Stimulated activated CD8-positive, alpha-beta memory T cell treated with anti-CD3 and anti-CD28 coated beads, Interleukin-15, amount 100 ng/mL, for 48 hours (primary cell): ENCODE results near the gene EN1.

Experiments
- DNase-seq, 2 donors: peaks; one replicate each; pipeline ENCODE4 v3.0.0-alpha.2; 2020; ENCODE audit warnings: low read depth in 2 of 2

The EN1 gene

DNA sequence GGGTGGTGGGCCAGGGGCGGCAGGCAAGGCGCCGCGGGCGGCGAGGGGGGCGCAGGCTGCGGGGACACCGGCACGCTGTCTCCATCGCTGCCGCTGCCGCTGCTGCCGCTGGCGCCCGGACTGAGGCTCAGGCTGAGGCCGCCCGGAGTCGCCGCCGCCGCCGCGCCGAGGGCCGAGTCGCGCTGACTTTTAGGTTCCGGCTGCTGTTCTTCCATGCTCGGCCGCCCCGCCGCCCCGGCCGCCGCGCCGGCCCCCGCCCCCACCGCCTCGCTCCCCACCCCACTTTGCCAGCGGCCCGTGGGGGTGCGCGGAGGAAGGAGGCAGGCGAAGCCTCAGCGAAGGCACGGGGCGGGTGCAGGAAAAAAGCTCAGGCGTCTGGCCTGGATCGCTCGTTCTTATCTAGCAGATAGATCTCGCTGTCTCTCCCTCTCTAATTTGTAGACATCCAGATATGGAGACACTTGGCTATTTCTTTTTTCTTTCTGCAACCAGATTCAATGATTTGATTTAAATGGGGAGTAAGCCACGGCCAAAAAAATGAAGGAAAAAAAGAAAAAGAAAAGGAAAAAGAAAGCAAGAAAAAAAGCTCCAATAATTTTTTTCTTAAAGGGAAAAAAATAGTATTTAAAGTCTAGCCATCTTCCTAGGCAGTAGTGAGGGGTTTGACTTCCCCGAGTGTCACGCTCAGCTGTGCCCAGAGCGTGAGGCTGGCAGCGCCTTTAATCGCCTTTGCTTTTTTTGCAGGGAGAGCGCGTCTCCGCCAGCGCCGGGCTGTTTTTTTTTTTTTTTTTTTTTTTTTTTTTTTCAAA is at the start of gene EN1:
Gene EN1 (minus strand): TSS at position 696 of the 809 bp plus-strand sequence. CDS start 481 bp downstream, at position 215.
- no peak for DNase-seq

DNA sequence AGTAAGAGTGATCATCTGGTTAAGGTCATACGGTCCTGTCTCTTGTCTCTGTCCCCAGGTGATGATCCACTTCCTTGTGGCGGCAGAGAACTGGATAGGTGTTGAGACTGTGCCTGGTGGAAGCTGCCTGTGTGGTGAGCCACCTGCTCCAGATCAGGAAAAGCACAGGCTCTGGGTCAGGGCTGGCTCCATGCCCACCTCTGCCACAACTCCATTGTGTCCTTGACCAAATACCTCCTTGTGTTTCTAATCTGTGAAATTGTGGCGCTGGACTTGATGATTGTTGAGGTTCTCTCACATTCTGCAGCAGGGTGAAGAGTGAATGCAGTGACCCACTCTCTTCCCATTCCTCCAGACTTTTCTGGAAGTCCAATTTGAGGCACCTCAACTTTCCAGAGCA is 45.7 kb upstream of the EN1 start:
- no peak for DNase-seq

DNA sequence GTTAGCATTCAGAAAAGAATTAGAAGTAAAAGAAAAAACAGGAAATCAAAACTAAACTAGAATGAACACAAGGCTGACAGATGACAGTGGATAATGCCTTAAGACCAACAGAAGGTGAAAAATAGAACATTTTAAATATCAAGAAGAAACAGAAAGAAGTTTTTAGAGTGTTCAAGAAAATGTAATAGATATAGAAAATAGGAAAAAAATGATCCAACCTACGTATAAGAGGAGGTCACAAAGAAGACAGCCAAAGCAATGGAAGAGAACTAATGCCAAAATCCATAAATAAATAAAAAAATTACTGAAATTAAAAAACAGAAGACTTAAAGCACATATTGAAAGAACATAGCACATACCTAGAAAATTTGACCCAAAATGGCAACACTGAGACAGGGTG is 42.5 kb upstream of the EN1 start:
- no peak for DNase-seq

DNA sequence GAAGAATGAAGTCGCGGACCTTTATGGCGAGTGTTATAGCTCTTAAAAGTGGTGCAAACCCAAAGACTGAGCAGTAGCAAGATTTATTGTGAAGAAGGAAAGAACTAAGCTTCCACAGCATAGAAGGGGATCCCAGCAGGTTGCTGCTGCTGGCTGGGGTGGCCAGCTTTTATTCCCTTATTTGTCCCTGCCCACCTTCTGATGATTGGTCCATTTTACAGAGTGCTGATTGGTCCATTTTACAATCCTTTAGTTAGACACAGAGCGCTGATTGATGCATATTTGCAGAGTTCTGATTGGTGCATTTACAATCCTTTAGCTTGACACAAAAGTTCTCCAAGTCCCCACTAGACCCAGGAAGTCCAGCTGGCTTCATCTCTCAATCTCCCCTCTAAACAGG is 36.3 kb upstream of the EN1 start:
- DNase-seq = no peak

DNA sequence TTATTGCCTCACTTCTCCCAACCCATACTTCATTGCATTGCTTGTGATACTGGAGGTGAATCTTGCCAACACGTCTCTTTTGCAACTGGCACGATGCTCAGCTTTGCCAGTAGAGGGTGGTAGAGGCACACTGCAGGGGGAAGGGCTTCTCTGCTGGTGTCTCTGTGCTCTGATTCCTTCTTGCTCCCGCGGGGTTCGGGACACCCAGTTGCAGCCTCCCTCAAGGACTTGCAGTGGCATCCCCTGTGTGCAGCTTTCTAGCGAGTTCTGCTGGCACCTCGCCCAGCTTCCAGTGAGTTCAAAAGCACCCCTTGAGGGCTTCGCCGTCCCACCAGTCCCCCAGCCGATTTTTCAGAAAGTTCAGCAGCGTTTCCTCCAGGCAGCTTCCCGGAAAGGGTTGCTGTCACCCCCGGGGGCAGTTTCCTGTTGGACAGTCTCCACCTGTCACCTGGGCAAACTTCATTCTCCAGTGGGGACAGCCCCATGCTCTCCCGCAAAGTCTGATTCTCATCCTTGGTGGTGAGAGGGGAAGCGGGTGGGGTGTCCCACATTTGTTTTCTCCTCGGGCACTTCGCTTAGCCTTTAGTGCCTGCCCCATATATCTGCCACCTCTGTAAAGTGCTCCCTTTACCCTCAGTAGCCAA is 35.4 kb upstream of the EN1 start:
- DNase-seq = peak; percentile 41 to 49

DNA sequence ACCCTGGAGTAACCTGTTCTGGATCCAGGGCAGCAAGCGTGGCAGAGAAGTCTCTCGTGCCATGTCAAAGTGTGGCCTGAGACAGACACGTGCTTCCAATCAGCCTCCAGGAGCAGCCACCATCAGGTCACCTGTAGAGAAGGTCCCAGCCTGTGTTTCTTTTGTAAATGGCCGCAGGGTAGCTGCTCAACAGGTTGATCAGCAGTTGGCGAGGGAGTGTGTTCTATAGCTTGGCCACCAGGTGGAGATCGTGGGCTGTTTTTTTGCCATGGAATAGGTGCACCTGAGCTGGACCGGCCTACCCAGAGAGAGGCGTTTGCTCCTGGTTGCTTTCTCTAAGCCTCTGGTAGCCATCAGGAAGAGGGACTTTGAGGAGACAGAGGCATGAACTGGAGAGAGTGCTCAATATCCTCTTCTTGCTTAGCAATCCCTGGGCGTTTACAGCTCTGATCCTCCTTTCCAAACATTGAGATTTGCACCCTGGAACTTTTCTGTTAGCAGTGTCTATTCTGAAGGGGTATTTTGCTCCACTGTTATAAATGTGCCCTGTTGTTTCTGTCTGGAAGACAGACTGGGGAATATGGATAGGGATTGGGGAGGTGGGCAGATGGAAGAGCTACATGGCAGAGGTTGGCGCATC is 34.2 kb upstream of the EN1 start:
- peak; percentile 21 to 32 for DNase-seq

DNA sequence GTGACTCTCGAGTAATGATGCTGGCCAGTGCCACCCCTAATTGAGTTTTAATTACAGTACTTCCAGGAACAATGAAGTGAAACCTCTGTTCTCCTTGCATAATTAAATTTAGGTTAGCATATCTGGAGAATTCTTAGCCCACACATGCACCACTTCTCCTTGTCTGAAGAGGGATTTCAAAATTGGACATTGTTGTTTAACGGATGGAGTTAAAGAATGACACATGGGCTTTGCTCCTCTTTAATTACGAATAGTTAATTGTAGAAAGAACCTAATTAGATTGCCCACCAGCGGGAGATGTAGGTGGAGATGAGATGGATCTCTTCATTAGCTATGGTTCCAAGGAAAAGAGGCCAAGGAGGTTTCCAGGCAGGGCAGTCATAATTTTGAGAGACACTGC is 33.1 kb upstream of the EN1 start:
- no peak for DNase-seq

DNA sequence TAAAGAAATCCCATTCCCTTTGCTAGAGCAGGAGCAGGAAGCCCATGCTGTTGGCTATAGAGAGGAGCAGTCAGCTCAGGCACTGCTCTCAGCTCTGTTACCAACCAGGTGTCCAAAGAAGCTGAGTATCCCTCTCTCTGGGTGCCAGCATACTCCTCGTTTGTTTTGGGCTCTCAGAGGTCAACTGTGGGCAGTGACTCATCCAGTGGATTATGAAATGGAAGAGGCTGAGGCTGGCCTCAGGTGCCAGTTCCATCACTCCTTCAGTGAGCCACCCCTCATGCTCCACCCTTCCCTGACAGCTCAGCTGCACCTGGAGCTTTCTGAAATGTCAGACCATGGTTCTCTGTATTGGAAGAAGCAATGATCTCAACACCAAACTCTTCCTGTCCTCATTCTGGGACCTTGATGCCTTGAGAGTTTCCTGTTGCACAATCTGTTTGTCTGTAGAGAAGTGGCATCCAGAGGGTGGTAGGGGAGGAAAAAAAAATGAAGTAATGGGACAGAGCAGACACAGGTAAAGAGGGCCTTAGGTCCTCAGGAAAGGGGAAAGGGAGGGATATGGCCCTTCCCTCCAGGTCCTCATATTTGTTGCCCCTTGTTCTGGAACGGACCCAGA is 31.2 kb upstream of the EN1 start:
- DNase-seq = no peak

DNA sequence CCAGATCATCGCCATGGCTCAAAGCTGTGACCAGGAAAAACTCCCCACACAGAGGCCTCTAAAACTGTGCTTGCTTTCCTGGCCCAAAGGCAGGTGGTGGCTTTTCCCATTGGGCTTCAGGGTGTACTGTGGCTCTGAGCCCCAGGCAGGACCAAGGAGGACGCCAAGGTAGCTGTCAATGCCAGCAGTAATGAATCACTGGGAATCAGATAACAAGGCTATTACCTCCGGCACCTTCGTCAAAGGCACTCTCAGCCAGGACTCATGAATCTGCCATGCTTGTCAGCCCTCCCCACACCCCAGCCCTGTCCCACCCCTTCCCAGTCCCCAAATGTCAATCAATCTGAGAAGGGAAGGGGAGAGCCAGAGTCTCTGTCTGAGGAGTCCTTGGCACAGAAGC is 27.9 kb upstream of the EN1 start:
- no peak for DNase-seq

DNA sequence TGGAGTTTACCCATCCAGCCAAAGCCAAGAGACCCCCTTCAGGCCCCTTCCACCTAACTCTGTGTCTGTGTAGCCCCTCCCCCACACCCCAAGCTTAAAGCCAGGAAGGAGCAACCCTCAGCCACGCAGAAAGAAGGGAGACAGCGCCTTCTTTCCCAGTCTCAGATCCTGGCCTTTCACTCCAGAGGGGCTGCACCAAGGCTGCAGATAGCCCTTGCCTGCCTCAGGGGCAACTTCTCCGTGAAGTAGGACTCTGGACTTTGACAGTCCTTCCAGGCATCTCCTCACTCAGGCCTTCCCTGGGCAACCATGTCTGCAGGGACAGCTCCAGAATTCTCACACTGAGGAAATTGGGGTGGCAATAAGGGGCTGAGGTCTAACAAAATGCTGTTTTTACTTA is 26.9 kb upstream of the EN1 start:
- no peak for DNase-seq

DNA sequence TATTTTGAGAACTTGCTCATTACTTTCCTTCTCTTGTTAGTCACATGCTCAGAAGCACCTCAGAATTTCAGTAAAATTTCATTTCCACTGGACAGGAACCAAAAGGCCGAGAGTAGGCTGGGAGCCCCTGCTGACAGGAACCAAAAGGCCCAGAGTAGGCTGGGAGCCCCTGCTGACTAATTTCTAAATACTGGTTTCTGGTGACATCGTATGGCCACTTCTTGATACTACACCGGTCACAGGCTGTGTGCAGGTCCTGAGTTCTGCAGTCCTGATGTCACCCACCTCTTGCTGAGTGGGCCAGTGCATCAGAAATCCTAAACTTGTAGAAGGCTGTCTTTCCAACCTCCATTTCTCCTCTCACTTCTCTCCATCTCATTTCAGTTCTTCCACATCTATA is 17.7 kb upstream of the EN1 start:
- DNase-seq = no peak

DNA sequence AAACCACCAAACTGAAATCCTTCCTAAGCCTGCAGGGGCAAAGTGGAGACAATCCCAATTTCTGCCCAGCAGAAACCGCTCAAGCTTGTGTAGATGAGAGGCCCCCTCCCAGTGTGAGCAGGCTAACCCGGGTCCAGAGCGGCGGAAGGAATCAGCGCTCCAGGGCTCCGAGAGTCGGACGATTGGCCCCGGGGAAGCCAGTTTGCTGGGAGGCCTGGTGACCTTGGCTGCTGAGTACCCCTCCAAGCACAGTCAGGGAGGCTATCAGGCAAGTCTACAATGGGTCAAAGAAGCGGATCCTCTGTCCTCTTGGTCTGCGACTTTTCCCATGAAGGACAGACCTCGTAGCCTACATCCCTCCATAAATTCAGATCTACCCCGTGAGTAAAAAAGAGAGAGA is 16.8 kb upstream of the EN1 start:
- DNase-seq = no peak

DNA sequence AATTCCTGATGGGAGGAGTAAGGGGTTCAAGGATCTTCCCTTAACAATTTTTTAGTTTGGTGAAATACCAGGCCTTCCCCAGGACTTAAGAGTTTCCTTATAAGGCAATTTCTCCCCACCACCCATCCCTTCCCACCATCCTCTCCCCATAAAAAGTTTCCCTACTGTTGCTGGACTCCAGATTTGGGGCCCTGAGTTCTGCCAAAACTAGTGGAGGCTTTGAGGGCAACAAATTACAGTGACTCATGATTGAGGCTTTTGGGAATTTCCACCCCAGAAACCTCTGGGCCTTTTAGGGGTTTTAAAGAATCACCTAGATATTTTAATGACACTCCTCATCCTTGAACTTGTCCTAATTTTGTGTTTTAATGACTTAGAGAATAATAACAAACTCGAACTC is 14.3 kb upstream of the EN1 start:
- DNase-seq = no peak

DNA sequence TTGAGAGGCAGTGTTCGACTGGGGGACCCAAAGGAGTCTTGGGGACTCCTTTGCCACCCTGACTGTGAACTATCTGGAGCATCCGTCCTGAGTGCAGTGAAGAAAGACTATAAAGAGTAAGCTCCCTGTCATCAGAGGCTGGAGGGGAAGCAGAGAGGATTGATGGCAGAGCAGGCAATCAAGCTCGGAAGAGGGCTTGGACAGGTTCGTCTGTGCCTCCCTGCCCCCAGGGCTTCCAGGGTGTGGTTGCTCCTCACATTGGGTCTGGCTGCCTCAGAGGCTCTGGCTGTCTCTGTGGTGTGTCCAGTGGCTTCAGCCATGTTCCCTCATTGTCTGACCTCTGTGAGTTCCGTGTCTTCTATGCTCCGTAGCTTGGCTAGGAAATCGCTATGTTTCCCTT is 13.8 kb upstream of the EN1 start:
- DNase-seq = no peak

DNA sequence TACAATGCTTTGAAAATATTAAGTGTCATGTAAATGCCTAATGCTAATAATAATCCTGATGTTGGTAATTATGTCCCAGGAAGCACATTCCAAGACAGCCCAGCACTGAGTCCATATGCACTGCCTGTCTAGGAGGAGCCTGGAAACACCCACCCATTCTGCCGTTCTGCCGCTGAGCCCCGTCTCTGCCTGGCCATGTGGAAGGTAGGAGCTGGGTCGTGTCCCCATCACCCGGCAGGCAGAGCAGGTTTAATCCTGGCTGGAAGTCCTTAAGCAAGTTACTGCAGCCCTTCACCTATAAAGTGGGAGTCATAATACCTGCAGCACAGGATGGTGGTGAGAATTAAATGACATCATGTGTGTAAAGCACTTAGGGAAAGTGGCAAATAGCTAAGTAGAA is 13.1 kb upstream of the EN1 start:
- DNase-seq = no peak

DNA sequence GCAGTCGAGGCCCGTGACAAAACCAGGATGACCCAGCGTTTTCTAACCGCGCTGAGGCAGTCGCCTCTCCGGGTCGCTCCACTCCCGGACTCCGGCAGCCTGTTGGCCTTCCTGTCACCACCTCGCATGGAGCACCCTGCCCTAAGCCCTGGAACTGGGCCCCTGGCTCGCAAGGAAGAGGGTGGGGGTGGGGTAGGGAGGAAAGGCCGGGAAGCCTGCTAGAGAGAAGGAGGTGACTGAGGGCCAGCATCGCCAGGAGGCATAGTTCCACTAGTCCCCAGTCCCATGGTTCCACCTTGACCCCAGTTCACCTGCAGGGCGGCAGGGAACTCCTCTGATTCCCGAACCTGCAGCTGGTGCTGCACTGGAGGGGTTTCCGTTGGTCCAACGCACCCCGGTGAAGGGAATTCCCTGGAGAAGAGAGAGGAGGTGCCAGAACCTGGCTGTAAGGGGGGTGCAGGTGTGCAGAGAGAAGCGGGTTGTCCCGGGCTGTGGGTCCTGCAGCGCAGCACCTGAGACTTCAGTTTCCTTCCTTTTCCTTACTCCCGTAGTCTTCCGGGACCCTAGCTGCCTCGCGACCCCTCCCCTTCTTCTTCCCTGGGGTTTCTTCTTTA is 11.8 kb upstream of the EN1 start:
- no peak for DNase-seq

DNA sequence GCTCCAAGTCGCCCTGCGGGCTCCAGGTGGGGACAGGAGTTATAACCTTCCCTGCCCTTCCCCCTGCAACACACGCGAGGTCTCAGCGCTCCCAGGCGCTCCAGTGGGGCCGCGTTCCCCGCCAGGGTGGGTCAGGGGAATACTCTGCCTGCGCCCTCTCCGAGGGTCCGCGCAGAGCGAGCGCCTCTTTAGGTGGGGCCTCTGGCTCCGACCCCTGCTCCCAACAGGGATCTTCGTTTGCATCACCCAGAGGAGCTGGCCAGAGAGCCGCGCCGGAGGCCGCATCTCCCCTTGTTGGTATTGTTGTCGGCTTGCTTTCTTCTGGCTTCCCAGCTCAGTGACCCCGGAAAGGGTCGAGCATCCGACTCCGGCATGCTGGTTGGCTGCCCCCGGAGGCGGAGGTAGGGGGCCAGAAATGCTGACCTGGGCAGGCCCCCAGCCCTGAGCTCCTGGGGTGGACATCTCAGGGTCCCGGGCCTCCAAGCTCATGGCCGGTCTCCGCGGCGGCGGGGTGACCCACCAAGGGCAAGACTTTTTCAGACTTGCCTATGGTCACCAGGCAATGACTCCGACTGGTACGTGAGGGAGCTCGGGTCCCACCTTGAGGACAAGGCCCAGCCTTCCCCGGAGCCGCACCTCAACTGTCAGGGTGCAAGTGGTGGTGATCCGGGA is 11.2 kb upstream of the EN1 start:
- no peak for DNase-seq

DNA sequence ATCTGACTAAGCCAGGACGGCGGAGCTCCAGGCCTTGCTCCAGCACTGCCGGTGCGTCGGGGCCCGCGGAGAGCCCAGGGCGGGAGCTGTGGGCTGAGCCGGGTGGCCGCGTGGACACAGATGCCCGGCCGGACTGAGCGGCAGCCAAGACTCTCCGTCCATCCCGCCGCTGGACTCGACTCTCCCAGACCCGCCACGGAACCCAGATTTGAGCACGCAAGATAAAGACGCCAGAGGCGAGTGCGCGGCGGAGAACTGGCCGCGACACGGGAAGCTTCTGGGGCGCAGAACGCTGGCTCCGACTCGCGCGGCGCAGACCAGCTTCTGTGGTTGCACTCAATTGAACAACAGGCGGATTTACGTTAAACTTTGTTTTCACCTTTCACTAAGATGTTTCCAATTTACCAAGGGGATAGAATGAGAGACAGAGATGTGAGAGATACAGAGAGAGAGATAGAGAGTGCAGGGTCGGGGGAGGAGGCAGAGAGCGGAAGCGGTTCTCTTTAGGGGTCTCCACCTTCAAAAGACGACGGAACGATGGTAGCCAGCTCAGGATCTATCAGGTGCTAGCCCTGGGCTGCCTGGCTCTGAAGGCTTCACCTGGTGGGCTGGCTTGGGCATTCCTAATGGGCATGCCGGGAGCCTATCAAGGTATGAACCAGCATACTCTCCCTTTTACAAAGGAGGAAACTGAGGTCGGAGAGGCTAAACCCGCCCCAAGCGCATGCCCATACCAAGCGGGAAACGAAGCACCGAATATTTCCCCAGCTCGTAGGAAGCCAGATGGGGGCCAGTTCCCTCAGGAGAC is 10.4 kb upstream of the EN1 start:
- no peak for DNase-seq

DNA sequence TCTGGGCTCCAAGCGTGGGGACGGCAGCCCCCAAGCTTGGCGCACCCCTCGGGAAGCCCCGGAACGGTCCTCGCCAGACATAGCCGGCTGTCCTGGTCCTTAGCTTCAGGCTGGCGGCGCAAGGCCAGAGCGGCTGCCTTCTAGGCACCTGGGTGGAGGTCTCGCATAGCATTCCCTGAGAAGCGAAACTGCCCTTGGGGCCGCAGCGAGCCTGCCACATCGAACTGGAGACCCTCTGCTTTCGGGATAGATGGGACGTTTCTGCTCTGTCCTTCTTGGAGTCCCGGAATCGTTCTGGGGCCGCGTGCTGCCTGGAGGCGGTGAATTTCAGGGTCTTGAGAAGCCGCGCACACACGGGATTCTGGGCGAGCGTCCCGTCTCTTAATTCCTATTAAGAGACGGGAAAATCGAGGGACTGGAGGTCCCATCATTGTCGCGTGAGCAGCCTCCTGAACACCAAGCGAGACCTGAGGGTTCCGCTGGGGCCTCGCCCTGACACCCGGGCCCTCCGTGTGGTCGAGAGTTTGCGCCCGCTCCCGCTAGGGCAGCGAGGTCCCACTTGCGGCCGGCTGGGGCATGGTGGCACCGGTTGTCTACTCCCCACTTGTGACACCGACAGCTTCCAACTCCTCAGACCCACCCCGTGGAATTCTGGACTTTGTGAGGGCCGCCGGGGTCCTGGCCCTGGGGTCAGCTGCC is 9.7 kb upstream of the EN1 start:
- DNase-seq = no peak

DNA sequence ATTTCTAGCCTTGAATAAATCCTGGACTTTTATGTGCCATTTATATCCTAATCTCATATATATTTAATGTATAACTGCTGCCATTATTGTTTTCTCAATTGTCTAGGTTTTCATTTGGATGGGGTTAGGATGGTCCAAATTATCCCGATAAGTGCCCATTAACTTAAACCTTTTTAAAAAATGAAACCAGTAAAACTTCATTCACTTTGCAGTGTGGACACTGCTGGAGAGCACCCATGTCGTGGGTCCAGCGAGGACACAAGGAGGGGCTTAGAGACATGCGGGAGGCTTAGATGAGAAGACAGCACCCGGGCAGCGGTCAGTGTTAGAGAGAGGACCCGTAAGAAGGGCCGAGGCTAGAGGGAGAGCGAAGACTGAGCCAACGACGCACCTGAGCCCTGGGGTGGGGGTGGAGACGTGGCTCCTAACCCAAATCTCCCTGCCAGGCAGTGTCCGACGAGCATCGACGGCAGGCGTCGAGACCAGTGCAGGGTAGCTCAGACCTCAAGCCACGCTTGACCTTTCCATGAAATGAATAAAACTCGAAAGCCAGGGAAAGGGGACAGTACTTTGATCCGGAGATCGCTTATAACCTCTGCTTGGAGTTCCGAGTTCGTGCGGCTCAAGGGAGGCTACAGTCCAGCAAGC is 9.0 kb upstream of the EN1 start:
- DNase-seq = no peak
